Endothelial cell of umbilical vein (primary cell): ENCODE results near the gene TMEM139. TPM values are rescaled to one million over a fixed set of nuclear protein-coding genes. Genes with fewer than 3 reads are reported as not detected.

Experiments used
- BruUV-seq: library from RNA; stranded (reverse); fragments of 400-500 nt; replicated peaks from 2 replicates; lab custom pipeline; 2021; lab: Mats Ljungman, UMichigan
- CTCF ChIA-PET: fragments of 300-600, 350-600 bp; sonication (Branson Sonifier 250); formaldehyde crosslinking; loops from one replicate; lab custom pipeline; 2021; ENCODE audit warnings: antibody characterized with exemption, inconsistent platforms; lab: Charles Lee
- POLR2A ChIA-PET: fragments of 300-600, 350-600 bp; sonication (Branson Sonifier 250); formaldehyde crosslinking; loops from one replicate; lab custom pipeline; 2021; ENCODE audit warnings: antibody characterized with exemption, inconsistent platforms; lab: Charles Lee
- DNase-seq: peaks from one replicate; pipeline ENCODE4 v3.0.0-alpha.2; 2011; ENCODE audit warnings: low read depth, low spot score
- FAIRE-seq: peaks from 2 replicates; lab custom pipeline; 2011; peaks lifted over from hg19 to GRCh38; lab: Jason Lieb, UNC
- H2AFZ ChIP-seq: 2 replicates; pipeline ENCODE4 v1.6.0; 2012; ENCODE audit warnings: low read depth, low read length, control low read depth, inconsistent platforms
- H3K27ac ChIP-seq: 2 replicates; pipeline ENCODE4 v1.5.1; 2011; ENCODE audit warnings: low read depth, mild to moderate bottlenecking, control low read depth, low read length, moderate library complexity; ENCODE audit not compliant: insufficient read depth
- H3K27me3 ChIP-seq, 2 experiments: 2 replicates each; pipeline versions ENCODE4 v1.6.0 to v1.6.1; 2011; ENCODE audit warnings: low read length in 2 of 2, mixed read lengths in 1 of 2; ENCODE audit not compliant: control insufficient read depth in 2 of 2, insufficient read depth in 2 of 2
- H3K36me3 ChIP-seq, 2 experiments: 2 replicates in 1 of 2; 3 replicates in 1 of 2; pipeline ENCODE4 v1.5.1; 2011; ENCODE audit warnings: low read length in 2 of 2, mild to moderate bottlenecking in 1 of 2, moderate library complexity in 1 of 2; ENCODE audit not compliant: control insufficient read depth in 2 of 2, insufficient read depth in 2 of 2; ENCODE audit errors: extremely low read depth in 1 of 2
- H3K4me1 ChIP-seq: 3 replicates; pipeline ENCODE4 v1.5.1; 2011; ENCODE audit warnings: mild to moderate bottlenecking, low read length; ENCODE audit not compliant: control insufficient read depth, insufficient read depth; ENCODE audit errors: extremely low read depth
- H3K4me2 ChIP-seq: 2 replicates; pipeline ENCODE4 v1.6.1; 2011; ENCODE audit warnings: low read length, control low read depth, mixed read lengths; ENCODE audit not compliant: insufficient read depth
- H3K4me3 ChIP-seq, 3 experiments: fragments of 200-600 bp in 1 of 3; sonication (generic), shearing (Covaris generic) in 1 of 3; replicated peaks in 1 of 3; 2 replicates each; pipeline ENCODE4 v1.5.1; 2011 to 2016; ENCODE audit warnings: control low read depth in 3 of 3, low read length in 3 of 3, mild to moderate bottlenecking in 2 of 3, inconsistent platforms in 1 of 3, low read depth in 1 of 3, moderate library complexity in 1 of 3; ENCODE audit not compliant: insufficient read depth in 1 of 3
- H3K79me2 ChIP-seq: 2 replicates; pipeline ENCODE4 v1.6.0; 2012; ENCODE audit warnings: low read length, inconsistent platforms; ENCODE audit not compliant: control insufficient read depth, insufficient read depth
- H3K9ac ChIP-seq: replicated peaks from 2 replicates; pipeline ENCODE3; 2011; ENCODE audit warnings: low read length, control low read depth; ENCODE audit not compliant: insufficient read depth; ENCODE audit errors: extremely low read depth
- H3K9me1 ChIP-seq: replicated peaks from 3 replicates; pipeline ENCODE4 v1.6.0; 2011; ENCODE audit warnings: mild to moderate bottlenecking, low read length; ENCODE audit not compliant: control insufficient read depth, insufficient read depth; ENCODE audit errors: extremely low read depth
- H3K9me3 ChIP-seq: replicated peaks from 2 replicates; pipeline ENCODE4 v1.5.1; 2012; ENCODE audit warnings: low read length, inconsistent platforms; ENCODE audit not compliant: control insufficient read depth, insufficient read depth
- H4K20me1 ChIP-seq: replicated peaks from 2 replicates; pipeline ENCODE3; 2011; ENCODE audit warnings: mild to moderate bottlenecking, low read length; ENCODE audit not compliant: control insufficient read depth, insufficient read depth; ENCODE audit errors: extremely low read depth
- CTCF ChIP-seq, 2 donors: IDR thresholded peaks; 1 replicate in 1 of 2; 2 replicates in 1 of 2; pipeline ENCODE4 v1.5.1; 2011; ENCODE audit warnings: low read length in 2 of 2, mild to moderate bottlenecking in 2 of 2, moderate library complexity in 2 of 2, control low read depth in 1 of 2, inconsistent platforms in 1 of 2, low read depth in 1 of 2; ENCODE audit not compliant: insufficient read depth in 1 of 2; ENCODE audit errors: extremely low read depth in 1 of 2
- EZH2 ChIP-seq: IDR thresholded peaks from 2 replicates; pipeline ENCODE4 v1.6.1; 2012; ENCODE audit warnings: borderline replicate concordance, low read depth, mild to moderate bottlenecking, moderate library complexity, low read length, inconsistent platforms; ENCODE audit not compliant: severe bottlenecking
- FOS ChIP-seq: IDR thresholded peaks from 2 replicates; pipeline ENCODE4 v1.6.1; 2011; ENCODE audit warnings: mild to moderate bottlenecking, low read length, moderate library complexity, borderline replicate concordance; ENCODE audit not compliant: insufficient read depth
- GATA2 ChIP-seq: IDR thresholded peaks from 2 replicates; pipeline ENCODE4 v1.7.0; 2011; ENCODE audit warnings: low read depth, mild to moderate bottlenecking, moderate library complexity, mixed read lengths, low read length; ENCODE audit not compliant: insufficient read length, insufficient read depth
- JUN ChIP-seq: IDR thresholded peaks from 2 replicates; pipeline ENCODE4 v1.6.1; 2011; ENCODE audit warnings: borderline replicate concordance, low read depth; ENCODE audit not compliant: insufficient read length, insufficient read depth
- MAX ChIP-seq: IDR thresholded peaks from 2 replicates; pipeline ENCODE4 v1.6.1; 2011; ENCODE audit not compliant: insufficient read depth, insufficient read length
- MYC ChIP-seq: IDR thresholded peaks from one replicate; pipeline ENCODE4 v1.6.1; 2011; ENCODE audit warnings: mild to moderate bottlenecking, low read depth, low read length
- POLR2A ChIP-seq: IDR thresholded peaks from 2 replicates; pipeline ENCODE4 v1.6.1; 2012; ENCODE audit warnings: low read depth, mild to moderate bottlenecking, control low read depth, low read length
- POLR2AphosphoS5 ChIP-seq: IDR thresholded peaks from 2 replicates; pipeline ENCODE4 v1.6.1; 2012; ENCODE audit warnings: low read depth, mild to moderate bottlenecking, control low read depth, low read length, moderate library complexity; ENCODE audit not compliant: insufficient read depth
- dilution Hi-C: fragments of 300-500 bp; cut with MboI; formaldehyde crosslinking; loops from one replicate; pipeline ENCODE4 v1.15.0; 2019; ENCODE audit warnings: low sequenced_read_pairs; ENCODE audit not compliant: extremely low pct_ligation_motif_present
- intact Hi-C: fragments of 100-400 bp; cut with micrococcal nuclease; formaldehyde crosslinking; loops from one replicate; pipeline ENCODE4 v1.10.0; 2022
- polyA plus RNA-seq, 4 experiments: library from polyadenylated mRNA; depleted of rRNA in 3 of 4; stranded (reverse) in 3 of 4; unstranded in 1 of 4; fragments of >200 nt; gene quantifications; 2 replicates each; pipeline versions ENCODE4 v1.2.1 to v1.2.3, GENCODE V29; 2011 to 2012; ENCODE audit warnings: missing spikeins in 1 of 4
- total RNA-seq: library from RNA; stranded (reverse); gene quantifications from 2 replicates; pipeline ENCODE4 v1.2.3, GENCODE V29; 2021

TMEM139 gene
- total and polyA plus RNA-seq, 2 donors (not counting 3 experiments of a cell fraction or from before 2014, with no cell fraction given), result 0.37 TPM; not detected in 1

GRCh38 chr7:143248761-143249354 is 35.9 kb upstream of the TMEM139 start:
- H3K27me3 ChIP-seq, result peaks cover 0 to 5% of the 10 kb centered on the region in 2 experiments
- no peaks in the 10 kb centered on the region for H3K79me2 ChIP-seq
- H3K4me2 ChIP-seq, result no peak overlapping the region
- no peaks in the 10 kb centered on the region for H3K9me1 ChIP-seq
- BruUV-seq, result no TSS peak
- POLR2A ChIA-PET, result no interaction called here
- no peak for TF ChIP-seq CTCF (IDR thresholded peaks at IDR 0.05; ENCODE audit: extremely low read depth in 1 of 2, insufficient read depth in 1 of 2, low read depth in 1 of 2, low read length in 2 of 2)
- TF ChIP-seq GATA2, result no peak
- no peak for TF ChIP-seq POLR2AphosphoS5
- no peak for TF ChIP-seq EZH2
- TF ChIP-seq MAX, result no peak
- no peak for TF ChIP-seq FOS
- no peak for TF ChIP-seq POLR2A
- TF ChIP-seq MYC, result no peak
- no peak for TF ChIP-seq JUN
- H3K4me3 ChIP-seq, result no peak overlapping the region
- no peak overlapping the region for H3K9ac ChIP-seq
- DNase-seq (no peak), FAIRE-seq (no peak)
- no peaks in the 10 kb centered on the region for H3K9me3 ChIP-seq
- dilution Hi-C loops (no loop called here), intact Hi-C loops (no loop called here)
- CTCF ChIA-PET, result interaction anchor here (2.6 kb wide), 1 partner anchor 8 kb away, joined by 13 read pairs; no protein-coding TSS in a partner anchor
- H3K27ac ChIP-seq, result no peak overlapping the region
- no peaks in the 10 kb centered on the region for H3K36me3 ChIP-seq
- H4K20me1 ChIP-seq, result no peaks in the 10 kb centered on the region
- H2AFZ ChIP-seq, result no peak overlapping the region
- H3K4me1 ChIP-seq, result peaks cover 6% of the 10 kb centered on the region
